ELF-1 (cell line): ENCODE measurements around the gene STX18.
A peak's percentile ranks its signal among the peaks of the same experiment; 100 is the strongest.
"Not testable (repeated sequence)": the region's sequence is repeated elsewhere in the genome, so short reads cannot be mapped to it uniquely, and the experiment has no call there.

Experiments used
- DNase-seq: peaks from one replicate; pipeline ENCODE4 v3.0.0-alpha.2; 2016; ENCODE audit warnings: low read depth, low spot score

The STX18 gene

DNA sequence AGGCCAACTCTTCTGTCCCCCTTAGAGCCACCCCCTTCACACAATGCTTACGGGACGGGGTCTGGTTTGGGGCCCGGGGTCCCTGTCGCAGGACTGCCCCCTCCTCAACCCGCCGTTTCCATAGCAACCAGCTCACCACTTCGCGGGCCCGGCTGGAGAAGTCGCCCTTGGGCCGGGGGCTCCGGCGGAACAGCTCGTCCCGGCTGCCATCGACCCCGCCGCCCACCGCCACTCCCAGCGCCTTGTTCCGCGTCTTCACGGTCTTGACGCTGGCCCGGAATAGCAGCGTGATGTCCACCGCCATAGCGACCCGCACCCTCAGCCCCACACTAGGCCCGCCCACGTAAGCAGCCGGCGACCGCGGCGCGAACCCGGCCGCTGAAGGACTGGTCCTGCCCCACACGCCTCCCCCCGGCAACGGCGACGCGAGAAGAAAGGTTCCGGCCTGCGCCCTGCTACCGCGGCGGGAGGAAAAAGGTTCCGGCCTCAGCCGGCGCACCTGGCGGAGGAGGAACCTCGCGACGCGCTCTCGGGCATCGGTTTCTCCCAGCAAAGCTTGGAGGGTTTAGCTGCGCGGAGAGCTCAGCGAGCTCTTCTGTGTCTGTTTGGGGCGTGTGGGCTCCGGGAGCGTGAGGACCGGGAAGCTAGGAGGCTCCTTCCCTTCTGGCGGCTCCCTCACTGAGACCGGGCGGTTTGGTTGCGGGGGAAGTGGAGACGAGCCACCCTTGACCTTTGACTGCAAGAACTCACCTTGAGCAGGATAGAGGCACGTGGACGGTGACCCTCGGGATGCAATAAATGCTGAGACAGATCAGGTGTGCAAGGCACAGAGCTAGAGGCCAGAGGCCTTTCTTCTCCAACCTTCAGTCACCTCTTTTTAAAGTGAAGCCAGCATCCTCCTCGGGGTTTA is at the start of gene STX18:
Gene STX18, minus strand, starts transcription at position 388 of the 910 bp plus-strand sequence. Its CDS starts 84 bp downstream, at position 304.
- DNase-seq = peak; percentile 94

DNA sequence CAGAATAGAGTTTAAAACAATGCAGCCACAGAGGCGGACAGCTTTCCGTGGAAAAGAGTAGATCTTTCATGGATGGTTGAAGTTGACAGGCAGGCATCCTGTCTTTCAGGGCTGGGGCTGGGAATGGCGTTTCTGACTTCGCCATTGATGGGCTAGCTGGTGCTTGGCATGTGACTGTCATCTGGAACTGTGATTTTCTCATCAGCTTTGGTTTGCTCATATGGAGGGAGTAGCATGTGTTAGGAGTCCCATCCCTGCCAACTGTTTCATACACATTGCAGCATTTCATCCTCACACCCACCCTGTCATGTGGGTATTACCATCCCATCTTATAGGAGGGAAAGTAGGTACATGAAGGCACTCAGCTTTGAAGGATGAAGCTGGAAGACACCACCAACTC is 49.2 kb upstream of the STX18 start:
- no peak for DNase-seq

DNA sequence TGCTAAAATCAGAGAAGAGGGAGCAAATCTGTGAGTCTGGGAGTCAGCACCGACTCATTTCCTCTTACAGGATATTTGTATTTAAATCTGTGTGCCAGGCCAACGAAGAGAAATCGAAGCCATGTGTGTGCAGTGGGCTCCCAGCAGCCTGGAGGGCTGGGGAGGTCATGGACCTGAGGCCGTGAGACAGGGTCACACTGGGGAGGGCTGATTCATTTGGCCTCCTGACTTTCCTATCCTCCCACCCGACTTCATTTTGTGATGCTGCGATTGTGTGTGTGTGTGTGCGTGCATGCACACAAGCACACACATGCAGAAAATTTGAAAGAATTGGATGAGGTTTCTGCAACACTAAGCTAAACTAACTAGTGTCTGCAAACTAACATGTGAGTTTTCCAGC is 48.7 kb upstream of the STX18 start:
- no peak for DNase-seq

DNA sequence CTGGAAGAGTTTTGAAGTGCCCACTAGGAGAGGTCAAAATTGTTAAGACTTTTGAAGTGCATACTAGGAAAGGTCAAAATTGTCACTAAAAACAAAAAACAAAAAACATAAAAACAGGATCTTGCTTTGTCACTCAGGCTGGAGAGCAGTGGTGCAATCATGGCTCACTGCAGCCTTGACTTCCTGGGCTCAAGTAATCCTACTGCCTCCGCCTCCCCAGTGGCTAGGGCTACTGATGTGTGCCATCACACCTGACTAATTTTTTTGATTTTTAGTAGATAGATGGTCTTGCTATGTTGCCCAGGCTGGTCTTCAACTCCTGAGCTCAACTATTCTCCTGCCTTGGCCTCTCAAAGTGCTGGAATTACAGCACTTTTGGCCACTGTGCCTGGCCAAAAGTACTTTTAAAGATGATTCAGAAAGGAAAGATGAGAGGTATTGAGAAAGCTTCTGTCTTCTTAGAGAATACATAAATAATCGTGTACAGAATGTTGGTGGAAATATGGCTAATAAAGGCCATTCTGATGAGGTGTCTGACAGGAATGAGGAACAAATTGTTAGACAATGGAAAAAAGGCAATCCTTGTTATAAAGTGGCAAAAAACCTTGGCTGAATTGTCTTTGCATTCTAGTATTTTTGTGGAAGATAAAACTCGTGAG is 43.3 kb upstream of the STX18 start:
- DNase-seq = no peak

DNA sequence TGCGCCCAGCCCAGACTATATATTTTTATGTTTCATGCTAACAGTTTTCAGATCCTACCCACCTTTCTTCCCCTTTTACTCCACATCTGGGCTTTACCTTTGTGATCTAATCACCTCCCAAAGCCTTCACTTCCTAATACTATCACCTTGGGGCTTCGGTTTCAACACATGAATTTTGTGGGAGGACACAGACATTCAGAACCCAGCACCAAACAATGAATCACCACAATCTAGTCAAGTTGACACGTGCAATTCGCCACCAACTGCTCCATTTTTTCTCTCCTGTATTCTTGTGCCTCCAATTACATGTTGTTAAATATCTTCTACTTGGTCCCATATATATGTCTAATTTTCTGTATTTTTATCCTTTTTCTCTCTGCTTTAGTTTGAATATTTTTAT is 41.8 kb upstream of the STX18 start:
- DNase-seq = no peak

DNA sequence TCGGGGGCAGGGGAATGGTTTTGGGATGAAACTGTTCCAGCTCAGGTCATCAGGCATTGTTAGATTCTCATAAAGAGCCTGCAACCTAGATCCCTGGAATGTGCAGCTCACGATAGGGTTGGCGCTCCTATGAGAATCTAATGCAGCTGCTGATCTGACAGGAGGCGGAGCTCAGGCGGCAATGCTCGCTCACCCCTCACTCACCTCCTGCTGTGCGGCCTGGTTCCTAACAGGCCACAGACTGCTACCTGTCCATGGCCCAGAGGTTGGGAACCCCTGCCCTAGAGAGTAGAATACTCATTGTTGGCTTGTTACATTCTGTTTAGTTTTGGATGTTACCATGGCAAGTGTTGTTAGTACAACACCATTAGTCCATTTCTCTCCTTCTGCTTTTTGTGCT is 40.8 kb upstream of the STX18 start:
- DNase-seq = peak; percentile 54

DNA sequence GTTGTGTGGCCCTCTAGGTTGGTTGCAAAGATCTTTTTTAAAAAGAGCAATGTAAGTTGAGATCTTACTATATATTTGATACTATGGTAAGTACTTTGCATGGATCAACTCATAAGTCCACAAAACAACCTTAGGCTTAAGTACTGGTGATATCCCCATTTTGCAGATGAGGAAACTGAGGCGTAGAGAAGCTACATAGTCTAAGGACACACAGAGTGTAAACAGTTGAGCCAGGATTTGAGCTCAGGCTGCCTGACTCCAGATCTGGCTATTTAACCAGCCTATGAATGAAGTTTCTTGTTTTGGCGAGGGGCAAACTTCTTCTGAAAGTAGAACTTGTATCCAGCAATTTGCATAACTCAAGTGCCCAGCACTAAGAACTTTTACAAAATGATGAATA is 38.6 kb upstream of the STX18 start:
- no peak for DNase-seq

DNA sequence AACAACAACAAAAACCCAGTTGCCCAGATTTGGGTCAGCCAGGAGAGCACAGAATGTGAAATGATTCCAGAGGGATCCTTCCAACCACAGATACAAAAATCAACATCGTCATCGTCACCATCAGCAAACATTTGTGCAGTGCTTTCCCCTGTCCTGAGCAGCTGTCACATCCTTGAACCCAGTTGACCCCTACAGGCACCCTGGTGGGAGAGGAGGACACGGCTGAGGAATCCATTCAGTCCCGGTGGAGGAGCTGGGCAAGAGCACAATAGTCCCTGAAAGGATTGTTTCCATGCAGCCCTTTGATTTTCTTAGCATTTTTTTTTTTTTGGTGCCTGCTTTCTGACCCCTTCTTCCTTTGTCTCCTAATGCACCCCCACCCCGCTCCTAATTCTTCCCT is 37.1 kb upstream of the STX18 start:
- DNase-seq = peak; percentile 59

DNA sequence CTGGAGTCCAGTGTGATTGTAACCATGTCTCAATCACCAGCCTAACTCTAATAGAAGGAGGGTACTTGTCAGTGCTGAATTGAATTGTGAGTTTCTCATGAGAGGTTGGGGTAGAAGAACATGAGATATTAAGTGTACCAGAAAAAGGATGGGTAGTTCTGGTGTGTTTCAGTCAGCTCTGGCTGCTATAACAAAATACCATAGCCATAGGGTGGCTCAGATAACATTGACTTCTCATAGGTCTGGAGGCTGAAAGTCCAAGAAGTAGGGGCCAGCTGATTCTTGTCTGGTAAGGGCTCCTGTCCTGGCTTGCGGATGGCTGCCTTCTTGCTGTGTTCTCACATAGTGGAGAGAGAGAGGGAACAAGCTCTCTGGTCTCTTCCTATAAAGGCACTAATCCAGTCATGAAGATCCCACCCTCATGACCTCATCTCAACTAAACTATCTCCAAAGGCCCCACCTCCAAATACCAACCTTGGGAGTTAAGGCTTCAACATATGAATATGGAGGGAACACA is 35.6 kb upstream of the STX18 start:
- DNase-seq = no peak

DNA sequence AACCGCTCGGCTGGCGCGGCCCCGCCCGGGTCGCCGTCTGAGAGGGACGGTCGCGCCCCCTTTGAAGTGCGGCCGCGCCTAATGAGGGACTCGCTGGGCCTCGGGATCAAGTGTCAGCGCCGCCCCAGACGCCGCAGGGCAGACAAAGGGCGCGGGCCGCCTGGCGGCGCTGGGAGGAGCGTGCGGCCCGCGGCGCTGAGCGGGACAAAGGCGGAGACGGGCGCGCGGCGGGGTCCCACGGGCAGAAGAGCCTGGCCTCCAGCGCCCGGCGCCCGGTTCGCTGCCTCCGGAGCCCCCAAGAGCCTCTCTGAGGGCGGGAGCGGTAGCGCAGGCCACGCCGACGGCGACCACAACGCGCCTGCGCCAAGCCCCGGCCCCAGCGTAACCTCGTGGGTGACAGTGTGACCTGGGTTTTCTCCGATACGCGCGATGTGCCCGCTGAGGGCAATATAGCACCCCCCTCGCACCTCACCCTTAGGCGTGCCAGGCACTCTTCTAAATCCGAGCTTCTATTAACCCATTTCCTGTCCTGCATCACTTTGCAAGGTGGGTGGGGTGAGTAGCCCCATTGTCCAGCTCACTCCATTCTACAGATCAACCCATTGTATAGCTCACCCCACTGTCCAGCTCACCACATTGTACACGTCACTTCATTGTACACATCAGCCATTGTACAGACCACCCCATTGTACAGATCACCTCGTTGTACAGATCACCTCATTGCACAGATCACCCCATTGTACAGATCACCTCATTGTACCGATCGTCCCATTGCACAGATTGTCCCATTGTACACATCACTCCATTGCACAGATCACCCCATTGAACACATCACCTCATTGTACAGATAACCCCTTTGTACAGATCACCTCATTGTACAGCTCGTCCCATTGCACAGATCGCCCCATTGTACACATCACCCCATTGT is 33.7 kb upstream of the STX18 start:
- peak; percentile 94 for DNase-seq

DNA sequence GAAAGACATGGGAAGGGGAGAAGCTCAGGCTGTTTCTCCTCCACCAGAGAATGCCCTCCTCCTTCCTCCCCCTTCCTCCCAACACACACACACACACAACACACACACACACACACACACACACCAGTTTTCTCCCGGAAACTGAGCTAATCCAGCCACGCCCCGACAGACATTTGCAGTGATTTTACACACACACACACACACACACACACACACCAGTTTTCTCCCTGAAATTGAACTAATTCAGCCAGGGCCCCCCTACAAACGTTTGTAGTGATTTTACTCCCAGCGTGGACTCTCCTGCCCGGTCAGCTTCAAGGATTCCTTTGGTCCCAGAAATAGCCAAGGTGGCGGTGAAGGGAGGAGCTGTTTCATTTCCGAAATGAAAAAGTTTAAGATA is 32.9 kb upstream of the STX18 start:
- DNase-seq = peak; percentile 66

DNA sequence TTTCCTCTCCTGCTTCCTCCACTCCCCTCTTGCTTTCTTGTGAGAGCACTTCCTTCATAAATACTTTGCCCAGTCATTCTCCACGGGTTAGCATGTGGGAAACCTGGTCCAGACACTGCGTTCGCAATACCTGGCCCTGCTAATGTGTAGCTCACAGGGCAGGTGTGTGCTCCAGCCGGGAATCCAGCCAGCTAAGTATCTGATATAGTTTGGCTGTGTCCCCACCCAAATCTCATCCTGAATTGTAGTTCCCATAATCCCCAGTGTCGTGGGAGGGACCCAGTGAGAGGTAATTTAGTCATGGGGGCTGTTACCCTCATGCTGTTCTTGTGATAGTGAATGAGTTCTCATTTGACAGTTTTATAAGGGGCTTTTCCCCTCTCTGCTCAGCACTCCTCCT is 32.2 kb upstream of the STX18 start:
- DNase-seq = no peak

DNA sequence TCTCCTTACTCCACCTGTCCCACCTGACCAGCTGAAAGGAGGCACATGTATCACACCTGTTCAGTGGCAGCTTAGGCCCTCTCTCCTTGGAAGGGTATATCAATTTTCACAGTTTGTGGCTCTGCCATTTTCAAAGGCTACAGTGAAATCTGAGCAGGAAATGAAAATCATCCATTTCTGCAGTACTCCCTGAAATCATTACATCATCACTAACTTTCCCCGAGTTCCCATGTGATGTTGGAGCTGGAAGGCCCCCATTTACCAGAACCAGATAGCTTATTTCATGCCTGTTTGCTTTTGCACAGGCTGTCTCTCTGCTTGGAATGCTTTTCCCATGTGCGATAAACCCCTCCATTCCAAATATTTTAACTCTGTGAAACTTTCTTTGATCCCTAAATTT is 31.0 kb upstream of the STX18 start:
- DNase-seq = no peak

DNA sequence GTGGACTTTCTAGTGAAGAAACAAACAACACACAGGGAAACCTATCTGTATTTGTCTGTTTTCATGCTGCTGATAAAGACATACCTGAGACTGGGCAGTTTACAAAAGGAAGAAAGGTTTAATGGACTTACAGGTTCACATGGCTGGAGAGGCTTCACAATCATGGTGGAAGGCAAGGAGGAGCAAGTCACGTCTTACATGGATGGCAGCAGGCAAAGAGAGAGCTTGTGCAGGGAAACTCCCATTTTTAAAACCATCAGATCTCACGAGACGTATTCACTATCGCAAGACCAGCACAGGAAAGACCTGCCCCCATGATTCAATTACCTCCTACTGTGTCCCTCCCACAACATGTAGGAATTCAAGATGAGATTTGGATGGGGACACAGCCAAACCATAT is 28.0 kb upstream of the STX18 start:
- DNase-seq = not testable (repeated sequence)

DNA sequence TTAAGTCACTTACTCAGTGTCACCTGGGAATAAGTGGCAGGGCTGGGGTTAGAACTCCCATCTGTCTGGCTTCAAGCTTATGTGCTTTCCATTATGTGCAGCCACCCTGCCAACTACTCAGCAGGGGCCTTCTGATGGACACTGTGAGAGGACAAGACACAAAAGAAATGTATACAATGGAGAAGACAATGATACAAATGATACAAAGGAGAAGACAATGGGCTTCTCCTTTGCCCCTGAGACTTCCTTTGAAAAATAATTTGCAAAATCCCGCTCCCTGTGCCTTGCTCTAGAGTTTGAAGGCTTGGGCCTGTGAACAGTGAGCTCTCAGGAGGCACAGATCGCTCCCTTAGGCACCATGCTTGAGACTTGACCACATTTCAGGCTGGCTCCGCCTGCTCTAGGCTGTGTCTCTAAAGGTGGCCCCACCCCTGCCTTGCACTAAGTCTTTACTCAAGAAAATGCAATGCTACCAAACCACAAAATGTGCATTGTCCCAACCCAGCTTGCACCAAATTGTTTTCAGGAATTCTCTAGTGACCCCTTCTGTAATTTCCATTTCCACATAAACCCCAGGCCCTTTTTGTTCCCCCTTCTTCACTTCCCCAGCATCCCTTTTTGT is 27.1 kb upstream of the STX18 start:
- no peak for DNase-seq

DNA sequence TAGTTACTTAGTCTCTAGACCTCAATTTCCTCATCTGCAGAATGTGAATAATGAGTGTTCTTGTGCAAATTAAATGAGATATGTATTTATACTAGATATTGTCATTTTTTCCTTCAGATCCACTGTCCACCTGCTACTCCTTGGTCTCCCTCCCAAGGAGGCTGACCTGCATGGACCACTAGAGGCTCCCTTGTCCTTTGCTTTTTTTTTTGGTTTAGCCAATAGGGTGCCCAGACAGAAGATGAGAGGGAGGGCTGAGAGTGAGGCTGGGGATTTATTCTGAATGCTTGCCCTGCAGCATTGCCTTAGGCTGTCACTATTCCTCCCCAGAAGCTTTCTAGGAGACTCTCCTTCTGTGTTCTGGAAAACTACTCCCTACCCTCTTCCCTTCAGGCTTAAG is 24.5 kb upstream of the STX18 start:
- DNase-seq = not testable (repeated sequence)

DNA sequence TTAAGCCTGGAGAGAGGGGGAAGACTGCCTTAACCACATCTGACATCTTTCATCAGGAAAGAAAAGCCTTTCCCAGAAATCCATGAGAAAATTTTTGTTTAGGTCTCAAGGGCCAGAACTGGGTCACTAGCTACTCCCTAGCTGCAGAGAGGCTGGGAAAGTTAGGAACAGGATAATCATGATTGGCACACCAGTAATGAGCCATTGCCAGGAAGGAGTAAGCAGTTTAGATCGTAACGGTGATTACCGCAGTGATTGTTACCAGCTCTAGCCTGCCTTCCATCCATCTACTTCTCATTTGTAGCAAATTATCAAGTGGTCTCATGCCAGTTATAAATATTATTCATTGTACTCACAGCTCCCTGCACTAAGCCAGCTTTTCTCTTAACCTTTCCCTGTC is 22.7 kb upstream of the STX18 start:
- no peak for DNase-seq

DNA sequence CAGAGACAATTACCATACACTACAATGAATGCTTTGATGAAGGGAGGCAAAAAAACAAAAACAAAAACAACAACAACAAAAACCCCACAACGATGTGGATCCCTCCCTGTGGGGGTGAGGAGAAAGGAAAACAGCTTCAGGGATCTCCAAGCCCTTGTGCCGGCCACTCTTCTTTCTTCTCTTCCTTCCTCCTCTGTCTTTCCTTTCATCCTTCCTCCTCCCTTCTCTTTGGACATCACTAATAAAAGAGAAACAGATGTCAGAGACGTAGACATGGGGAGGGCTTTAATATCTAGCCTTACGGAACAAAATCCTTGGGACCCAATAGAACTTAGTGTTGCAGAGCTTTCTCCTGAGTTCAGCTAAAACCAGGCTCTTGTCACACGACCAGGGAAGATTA is 18.8 kb upstream of the STX18 start:
- no peak for DNase-seq

DNA sequence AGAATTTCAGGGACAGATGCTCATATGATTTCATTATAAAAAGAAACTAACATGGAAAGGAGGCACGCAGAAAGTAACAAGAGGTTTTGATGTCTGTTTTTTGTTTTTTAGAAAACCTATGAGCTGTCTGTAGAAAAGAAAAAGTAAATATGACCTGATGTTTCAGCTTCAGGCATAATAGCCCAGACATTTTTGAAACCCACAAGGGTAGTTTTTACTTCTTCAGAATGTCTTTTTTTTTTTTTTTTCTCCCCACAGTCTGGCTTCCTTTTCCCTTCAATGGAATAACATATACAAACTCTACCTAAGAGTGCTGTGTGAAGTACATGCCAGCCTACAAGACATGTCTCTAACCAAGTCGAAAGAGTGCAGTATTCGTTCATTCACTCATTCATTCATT is 18.3 kb upstream of the STX18 start:
- no peak for DNase-seq

DNA sequence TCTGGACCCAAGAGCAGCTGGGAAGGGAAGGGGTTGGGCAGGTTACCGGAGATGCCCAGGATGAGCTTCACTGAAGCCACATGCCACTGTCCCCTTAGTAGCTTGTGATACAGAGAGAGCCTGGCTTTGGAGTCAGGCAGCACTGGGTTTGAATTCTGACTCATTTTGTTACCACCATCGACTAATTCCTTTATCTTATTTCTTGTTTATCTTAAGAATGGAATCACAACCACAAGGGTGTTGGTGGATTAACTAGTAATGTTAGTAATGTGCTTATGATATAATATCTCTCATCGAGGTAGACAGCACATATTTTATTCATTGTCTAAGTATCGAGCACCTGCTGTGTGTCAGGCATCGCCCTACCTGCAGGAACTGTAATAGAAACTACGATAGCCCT is 17.7 kb upstream of the STX18 start:
- DNase-seq = no peak

DNA sequence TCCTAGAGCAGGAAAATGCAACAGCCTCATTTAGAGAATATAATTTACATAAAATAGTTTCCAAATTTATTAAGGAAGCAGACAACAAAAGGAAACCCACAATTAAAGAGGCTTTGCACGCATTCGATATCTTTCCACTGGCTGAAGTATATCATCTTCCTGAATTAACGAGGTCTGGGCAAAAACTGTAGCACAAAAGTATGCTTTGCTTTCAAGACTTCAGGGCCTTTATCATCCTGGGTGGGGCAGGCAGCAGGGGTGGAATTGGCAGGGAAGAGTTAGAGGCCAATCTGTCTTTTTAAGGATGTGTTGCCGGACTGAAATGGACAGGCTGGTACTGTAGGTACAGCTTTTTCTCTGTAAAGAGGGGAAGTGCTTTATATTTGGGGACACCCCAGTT is 17.0 kb upstream of the STX18 start:
- no peak for DNase-seq
